HEK293 (cell line): ENCODE measurements around the gene GNAI1.

Experiments
- CTCF ChIA-PET: fragments of 350-600 bp; formaldehyde crosslinking; extraction: SDS; loops from one replicate; lab custom pipeline; 2021; ENCODE audit warnings: antibody characterized with exemption; lab: Yijun Ruan, JAX
- POLR2A ChIA-PET: fragments of 300-600 bp; formaldehyde crosslinking; extraction: SDS; loops from one replicate; lab custom pipeline; 2020; ENCODE audit warnings: antibody characterized with exemption, inconsistent platforms; lab: Yijun Ruan, JAX
- H3K27ac ChIP-seq: fragments of 200-500 bp; sonication (Bioruptor generic); 2 replicates; pipeline ENCODE4 v1.5.1; 2014; ENCODE audit warnings: low read depth, low read length, control low read depth, inconsistent platforms; ENCODE audit errors: extremely low read depth
- H3K36me3 ChIP-seq, 2 experiments: fragments of 200-500 bp in 1 of 2; sonication (Bioruptor generic) in 1 of 2; 1 replicate in 1 of 2; 2 replicates in 1 of 2; pipeline ENCODE4 v1.5.1; 2014 to 2017; ENCODE audit warnings: inconsistent platforms in 2 of 2, low read length in 2 of 2; ENCODE audit not compliant: control insufficient read depth in 2 of 2, insufficient read depth in 1 of 2
- H3K4me1 ChIP-seq: fragments of 200-500 bp; sonication (Bioruptor generic); 2 replicates; pipeline ENCODE4 v1.5.1; 2014; ENCODE audit warnings: mild to moderate bottlenecking, low read length, inconsistent platforms; ENCODE audit not compliant: control insufficient read depth, insufficient read depth
- H3K4me3 ChIP-seq: 2 replicates; pipeline ENCODE4 v1.5.1; 2011; ENCODE audit warnings: low read depth, mild to moderate bottlenecking, control low read depth, low read length, moderate library complexity
- H3K9me3 ChIP-seq: fragments of 200-500 bp; sonication (Bioruptor generic); 2 replicates; pipeline ENCODE4 v1.5.1; 2014; ENCODE audit warnings: low read depth, low read length, inconsistent platforms; ENCODE audit not compliant: control insufficient read depth, insufficient read depth
- BCL11A ChIP-seq: fragments of 450-650 bp; formaldehyde crosslinking; IDR thresholded peaks from 2 replicates; pipeline ENCODE4 v1.5.1; 2016; ENCODE audit warnings: low read depth, missing biosample characterization, missing genetic modification characterization
- KLF1 ChIP-seq: fragments of 450-650 bp; formaldehyde crosslinking; IDR thresholded peaks from 2 replicates; pipeline ENCODE4 v1.5.1; 2016; ENCODE audit warnings: missing biosample characterization, missing genetic modification characterization
- KLF7 ChIP-seq: fragments of 450-650 bp; formaldehyde crosslinking; IDR thresholded peaks from 2 replicates; pipeline ENCODE4 v1.5.1; 2016; ENCODE audit warnings: missing biosample characterization, missing genetic modification characterization, borderline replicate concordance
- PATZ1 ChIP-seq: fragments of 450-650 bp; formaldehyde crosslinking; IDR thresholded peaks from 2 replicates; pipeline ENCODE4 v1.5.1; 2016; ENCODE audit warnings: missing biosample characterization, missing genetic modification characterization
- ZBTB17 ChIP-seq: fragments of 450-650 bp; formaldehyde crosslinking; IDR thresholded peaks from 2 replicates; pipeline ENCODE4 v1.5.1; 2016; ENCODE audit warnings: missing biosample characterization, missing genetic modification characterization
- ZFP3 ChIP-seq: fragments of 450-650 bp; formaldehyde crosslinking; IDR thresholded peaks from 2 replicates; pipeline ENCODE4 v1.5.1; 2016; ENCODE audit warnings: low read depth, missing biosample characterization, missing genetic modification characterization
- ZIC2 ChIP-seq: fragments of 450-650 bp; formaldehyde crosslinking; IDR thresholded peaks from 2 replicates; pipeline ENCODE4 v1.5.1; 2016; ENCODE audit warnings: missing biosample characterization, missing genetic modification characterization
- ZNF112 ChIP-seq: fragments of 450-650 bp; formaldehyde crosslinking; IDR thresholded peaks from 2 replicates; pipeline ENCODE4 v1.5.0; 2017; ENCODE audit warnings: missing biosample characterization, missing genetic modification characterization
- ZNF121 ChIP-seq: fragments of 450-650 bp; formaldehyde crosslinking; IDR thresholded peaks from 2 replicates; pipeline ENCODE4 v1.5.1; 2016; ENCODE audit warnings: missing biosample characterization, missing genetic modification characterization
- ZNF133 ChIP-seq: fragments of 450-650 bp; formaldehyde crosslinking; IDR thresholded peaks from 2 replicates; pipeline ENCODE4 v1.5.1; 2016; ENCODE audit warnings: missing biosample characterization, missing genetic modification characterization
- ZNF155 ChIP-seq: fragments of 450-650 bp; formaldehyde crosslinking; IDR thresholded peaks from 2 replicates; pipeline ENCODE4 v1.5.1; 2016; ENCODE audit warnings: missing biosample characterization, missing genetic modification characterization
- ZNF223 ChIP-seq: fragments of 450-650 bp; formaldehyde crosslinking; IDR thresholded peaks from 2 replicates; pipeline ENCODE4 v1.5.1; 2016; ENCODE audit warnings: missing biosample characterization, missing genetic modification characterization
- ZNF24 ChIP-seq: fragments of 450-650 bp; formaldehyde crosslinking; IDR thresholded peaks from 2 replicates; pipeline ENCODE4 v1.5.1; 2016; ENCODE audit warnings: missing biosample characterization, missing genetic modification characterization
- ZNF280D ChIP-seq: fragments of 450-650 bp; formaldehyde crosslinking; IDR thresholded peaks from 2 replicates; pipeline ENCODE4 v1.5.1; 2016; ENCODE audit warnings: missing biosample characterization, missing genetic modification characterization
- ZNF302 ChIP-seq: fragments of 450-650 bp; formaldehyde crosslinking; IDR thresholded peaks from 2 replicates; pipeline ENCODE4 v1.5.1; 2016; ENCODE audit warnings: missing biosample characterization, missing genetic modification characterization, low read depth
- ZNF48 ChIP-seq: fragments of 450-650 bp; formaldehyde crosslinking; IDR thresholded peaks from 2 replicates; pipeline ENCODE4 v1.5.1; 2016; ENCODE audit warnings: missing biosample characterization, missing genetic modification characterization
- ZNF513 ChIP-seq: fragments of 450-650 bp; IDR thresholded peaks from 2 replicates; pipeline ENCODE4 v1.5.1; 2018; ENCODE audit warnings: missing biosample characterization, missing genetic modification characterization
- ZNF521 ChIP-seq: fragments of 450-650 bp; formaldehyde crosslinking; IDR thresholded peaks from 2 replicates; pipeline ENCODE4 v1.5.1; 2017; ENCODE audit warnings: missing biosample characterization, mild to moderate bottlenecking, missing genetic modification characterization
- ZNF571 ChIP-seq: fragments of 450-650 bp; formaldehyde crosslinking; IDR thresholded peaks from 2 replicates; pipeline ENCODE4 v1.5.0; 2017; ENCODE audit warnings: missing biosample characterization, missing genetic modification characterization
- ZNF600 ChIP-seq: fragments of 450-650 bp; formaldehyde crosslinking; IDR thresholded peaks from 2 replicates; pipeline ENCODE4 v1.5.1; 2016; ENCODE audit warnings: missing biosample characterization, missing genetic modification characterization
- ZNF610 ChIP-seq: fragments of 450-650 bp; formaldehyde crosslinking; IDR thresholded peaks from 2 replicates; pipeline ENCODE4 v1.5.1; 2016; ENCODE audit warnings: missing biosample characterization, missing genetic modification characterization, borderline replicate concordance
- ZNF645 ChIP-seq: fragments of 450-650 bp; formaldehyde crosslinking; IDR thresholded peaks from 2 replicates; pipeline ENCODE4; 2016; ENCODE audit warnings: missing biosample characterization, missing genetic modification characterization
- ZNF76 ChIP-seq: fragments of 450-650 bp; formaldehyde crosslinking; IDR thresholded peaks from 2 replicates; pipeline ENCODE4; 2016; ENCODE audit warnings: low read depth, missing biosample characterization, missing genetic modification characterization, borderline replicate concordance

GNAI1 gene

GRCh38 chr7:80100254-80100653 lies 34.4 kb upstream of the GNAI1 start (continued):
- TF ChIP-seq ZNF513 (tag by site-specific recombination) (no peak), ZNF280D (no peak), ZNF223 (tag by site-specific recombination) (no peak), ZNF521 (tag by site-specific recombination) (no peak)

- H3K4me1 ChIP-seq, result no peaks in the 10 kb centered on the region
- no peak for TF ChIP-seq BCL11A (tag by site-specific recombination)
- no peak for TF ChIP-seq ZFP3 (tag by site-specific recombination)
- TF ChIP-seq ZNF155, result no peak
- no peak for TF ChIP-seq KLF7
- TF ChIP-seq ZNF121 (tag by site-specific recombination), result no peak
- TF ChIP-seq ZNF571, result no peak
- TF ChIP-seq ZNF24 (tag by site-specific recombination), result no peak
- no peak for TF ChIP-seq ZNF48 (tag by site-specific recombination)
- TF ChIP-seq, all 188 proteins: peak for 0
- no peak overlapping the region for H3K27ac ChIP-seq
- POLR2A ChIA-PET, result no interaction called here
- CTCF ChIA-PET, result interaction anchor here (1.4 kb wide), 1 partner anchor 9 kb away, joined by 4 read pairs; no protein-coding TSS in a partner anchor
- H3K4me3 ChIP-seq, result no peak overlapping the region
- H3K9me3 ChIP-seq, result no peaks in the 10 kb centered on the region
- H3K36me3 ChIP-seq, result no peaks in the 10 kb centered on the region
Measured at GRCh38 chr7:80105701-80106408, 28.8 kb upstream of the GNAI1 start.

GRCh38 chr7:80106498-80107113 lies 28.0 kb upstream of the GNAI1 start:
- ChIA-PET CTCF (interaction anchor here (0.6 to 1.4 kb wide), 3 partner anchors 10 to 286 kb away, joined by 4 read pairs; no protein-coding TSS in a partner anchor), POLR2A (no interaction called here)
- H3K9me3 ChIP-seq, result no peaks in the 10 kb centered on the region
- H3K27ac ChIP-seq, result no peak overlapping the region
- H3K36me3 ChIP-seq, result no peaks in the 10 kb centered on the region
- H3K4me3 ChIP-seq, result no peak overlapping the region
- H3K4me1 ChIP-seq, result no peaks in the 10 kb centered on the region
- TF ChIP-seq ZNF302 (tag by site-specific recombination) (no peak), ZNF76 (no peak), KLF1 (tag by site-specific recombination) (no peak)

GRCh38 chr7:80107278-80107677 lies 27.4 kb upstream of the GNAI1 start:
- Histone ChIP-seq H3K4me1 (no peaks in the 10 kb centered on the region), H3K4me3 (no peak overlapping the region), H3K36me3 (no peaks in the 10 kb centered on the region), H3K27ac (no peak overlapping the region), H3K9me3 (no peaks in the 10 kb centered on the region)
- ChIA-PET POLR2A (no interaction called here), CTCF (interaction anchor here (0.6 to 1.4 kb wide), 4 partner anchors 10 to 285 kb away, joined by 3 to 4 read pairs (median 4); no protein-coding TSS in a partner anchor)
- TF ChIP-seq ZIC2 (tag by site-specific recombination), result no peak
- no peak for TF ChIP-seq ZNF112 (tag by site-specific recombination)
- no peak for TF ChIP-seq PATZ1
- no peak for TF ChIP-seq ZNF610 (tag by site-specific recombination)
- TF ChIP-seq ZNF133, result no peak
- no peak for TF ChIP-seq ZNF645
- TF ChIP-seq KLF1 (tag by site-specific recombination), result no peak
- TF ChIP-seq ZNF571, result no peak
- no peak for TF ChIP-seq ZBTB17 (tag by site-specific recombination)
- TF ChIP-seq ZNF600, result no peak
